Endothelial cell of umbilical vein (primary cell): ENCODE measurements around the gene SLC46A3. TPM values are rescaled to one million over a fixed set of nuclear protein-coding genes. Genes with fewer than 3 reads are reported as not detected.

Experiments
- BruUV-seq: library from RNA; stranded (reverse); fragments of 400-500 nt; replicated peaks from 2 replicates; lab custom pipeline; 2021; lab: Mats Ljungman, UMichigan
- CTCF ChIA-PET: fragments of 300-600, 350-600 bp; sonication (Branson Sonifier 250); formaldehyde crosslinking; loops from one replicate; lab custom pipeline; 2021; ENCODE audit warnings: antibody characterized with exemption, inconsistent platforms; lab: Charles Lee
- POLR2A ChIA-PET: fragments of 300-600, 350-600 bp; sonication (Branson Sonifier 250); formaldehyde crosslinking; loops from one replicate; lab custom pipeline; 2021; ENCODE audit warnings: antibody characterized with exemption, inconsistent platforms; lab: Charles Lee
- DNase-seq: peaks from one replicate; pipeline ENCODE4 v3.0.0-alpha.2; 2011; ENCODE audit warnings: low read depth, low spot score
- FAIRE-seq: peaks from 2 replicates; lab custom pipeline; 2011; peaks lifted over from hg19 to GRCh38; lab: Jason Lieb, UNC
- H2AFZ ChIP-seq: 2 replicates; pipeline ENCODE4 v1.6.0; 2012; ENCODE audit warnings: low read depth, low read length, control low read depth, inconsistent platforms
- H3K27ac ChIP-seq: 2 replicates; pipeline ENCODE4 v1.5.1; 2011; ENCODE audit warnings: low read depth, mild to moderate bottlenecking, control low read depth, low read length, moderate library complexity; ENCODE audit not compliant: insufficient read depth
- H3K27me3 ChIP-seq, 2 experiments: 2 replicates each; pipeline versions ENCODE4 v1.6.0 to v1.6.1; 2011; ENCODE audit warnings: low read length in 2 of 2, mixed read lengths in 1 of 2; ENCODE audit not compliant: control insufficient read depth in 2 of 2, insufficient read depth in 2 of 2
- H3K36me3 ChIP-seq, 2 experiments: 2 replicates in 1 of 2; 3 replicates in 1 of 2; pipeline ENCODE4 v1.5.1; 2011; ENCODE audit warnings: low read length in 2 of 2, mild to moderate bottlenecking in 1 of 2, moderate library complexity in 1 of 2; ENCODE audit not compliant: control insufficient read depth in 2 of 2, insufficient read depth in 2 of 2; ENCODE audit errors: extremely low read depth in 1 of 2
- H3K4me1 ChIP-seq: 3 replicates; pipeline ENCODE4 v1.5.1; 2011; ENCODE audit warnings: mild to moderate bottlenecking, low read length; ENCODE audit not compliant: control insufficient read depth, insufficient read depth; ENCODE audit errors: extremely low read depth
- H3K4me2 ChIP-seq: 2 replicates; pipeline ENCODE4 v1.6.1; 2011; ENCODE audit warnings: low read length, control low read depth, mixed read lengths; ENCODE audit not compliant: insufficient read depth
- H3K4me3 ChIP-seq, 3 experiments: fragments of 200-600 bp in 1 of 3; sonication (generic), shearing (Covaris generic) in 1 of 3; replicated peaks in 1 of 3; 2 replicates each; pipeline ENCODE4 v1.5.1; 2011 to 2016; ENCODE audit warnings: control low read depth in 3 of 3, low read length in 3 of 3, mild to moderate bottlenecking in 2 of 3, inconsistent platforms in 1 of 3, low read depth in 1 of 3, moderate library complexity in 1 of 3; ENCODE audit not compliant: insufficient read depth in 1 of 3
- H3K79me2 ChIP-seq: 2 replicates; pipeline ENCODE4 v1.6.0; 2012; ENCODE audit warnings: low read length, inconsistent platforms; ENCODE audit not compliant: control insufficient read depth, insufficient read depth
- H3K9ac ChIP-seq: replicated peaks from 2 replicates; pipeline ENCODE3; 2011; ENCODE audit warnings: low read length, control low read depth; ENCODE audit not compliant: insufficient read depth; ENCODE audit errors: extremely low read depth
- H3K9me1 ChIP-seq: replicated peaks from 3 replicates; pipeline ENCODE4 v1.6.0; 2011; ENCODE audit warnings: mild to moderate bottlenecking, low read length; ENCODE audit not compliant: control insufficient read depth, insufficient read depth; ENCODE audit errors: extremely low read depth
- H3K9me3 ChIP-seq: replicated peaks from 2 replicates; pipeline ENCODE4 v1.5.1; 2012; ENCODE audit warnings: low read length, inconsistent platforms; ENCODE audit not compliant: control insufficient read depth, insufficient read depth
- H4K20me1 ChIP-seq: replicated peaks from 2 replicates; pipeline ENCODE3; 2011; ENCODE audit warnings: mild to moderate bottlenecking, low read length; ENCODE audit not compliant: control insufficient read depth, insufficient read depth; ENCODE audit errors: extremely low read depth
- CTCF ChIP-seq, 2 donors: IDR thresholded peaks; 1 replicate in 1 of 2; 2 replicates in 1 of 2; pipeline ENCODE4 v1.5.1; 2011; ENCODE audit warnings: low read length in 2 of 2, mild to moderate bottlenecking in 2 of 2, moderate library complexity in 2 of 2, control low read depth in 1 of 2, inconsistent platforms in 1 of 2, low read depth in 1 of 2; ENCODE audit not compliant: insufficient read depth in 1 of 2; ENCODE audit errors: extremely low read depth in 1 of 2
- EZH2 ChIP-seq: IDR thresholded peaks from 2 replicates; pipeline ENCODE4 v1.6.1; 2012; ENCODE audit warnings: borderline replicate concordance, low read depth, mild to moderate bottlenecking, moderate library complexity, low read length, inconsistent platforms; ENCODE audit not compliant: severe bottlenecking
- FOS ChIP-seq: IDR thresholded peaks from 2 replicates; pipeline ENCODE4 v1.6.1; 2011; ENCODE audit warnings: mild to moderate bottlenecking, low read length, moderate library complexity, borderline replicate concordance; ENCODE audit not compliant: insufficient read depth
- GATA2 ChIP-seq: IDR thresholded peaks from 2 replicates; pipeline ENCODE4 v1.7.0; 2011; ENCODE audit warnings: low read depth, mild to moderate bottlenecking, moderate library complexity, mixed read lengths, low read length; ENCODE audit not compliant: insufficient read length, insufficient read depth
- JUN ChIP-seq: IDR thresholded peaks from 2 replicates; pipeline ENCODE4 v1.6.1; 2011; ENCODE audit warnings: borderline replicate concordance, low read depth; ENCODE audit not compliant: insufficient read length, insufficient read depth
- MAX ChIP-seq: IDR thresholded peaks from 2 replicates; pipeline ENCODE4 v1.6.1; 2011; ENCODE audit not compliant: insufficient read depth, insufficient read length
- MYC ChIP-seq: IDR thresholded peaks from one replicate; pipeline ENCODE4 v1.6.1; 2011; ENCODE audit warnings: mild to moderate bottlenecking, low read depth, low read length
- POLR2A ChIP-seq: IDR thresholded peaks from 2 replicates; pipeline ENCODE4 v1.6.1; 2012; ENCODE audit warnings: low read depth, mild to moderate bottlenecking, control low read depth, low read length
- POLR2AphosphoS5 ChIP-seq: IDR thresholded peaks from 2 replicates; pipeline ENCODE4 v1.6.1; 2012; ENCODE audit warnings: low read depth, mild to moderate bottlenecking, control low read depth, low read length, moderate library complexity; ENCODE audit not compliant: insufficient read depth
- dilution Hi-C: fragments of 300-500 bp; cut with MboI; formaldehyde crosslinking; loops from one replicate; pipeline ENCODE4 v1.15.0; 2019; ENCODE audit warnings: low sequenced_read_pairs; ENCODE audit not compliant: extremely low pct_ligation_motif_present
- intact Hi-C: fragments of 100-400 bp; cut with micrococcal nuclease; formaldehyde crosslinking; loops from one replicate; pipeline ENCODE4 v1.10.0; 2022
- polyA plus RNA-seq, 4 experiments: library from polyadenylated mRNA; depleted of rRNA in 3 of 4; stranded (reverse) in 3 of 4; unstranded in 1 of 4; fragments of >200 nt; gene quantifications; 2 replicates each; pipeline versions ENCODE4 v1.2.1 to v1.2.3, GENCODE V29; 2011 to 2012; ENCODE audit warnings: missing spikeins in 1 of 4
- total RNA-seq: library from RNA; stranded (reverse); gene quantifications from 2 replicates; pipeline ENCODE4 v1.2.3, GENCODE V29; 2021

The SLC46A3 gene
- total and polyA plus RNA-seq, 2 donors (not counting 3 experiments of a cell fraction or from before 2014, with no cell fraction given): 2.0 to 2.1 TPM

- H2AFZ ChIP-seq: no peak overlapping the region
- no peak overlapping the region for H3K9ac ChIP-seq
- DNase-seq (no peak), FAIRE-seq (no peak)
- H4K20me1 ChIP-seq: no peaks in the 10 kb centered on the region
- BruUV-seq: no TSS peak
- H3K36me3 ChIP-seq: no peaks in the 10 kb centered on the region
- dilution Hi-C loops (no loop called here), intact Hi-C loops (no loop called here)
- no peaks in the 10 kb centered on the region for H3K9me1 ChIP-seq
- ChIA-PET POLR2A (no interaction called here), CTCF (interaction anchor here (0.7 to 1.2 kb wide), 3 partner anchors 12 to 91 kb away, joined by 3 to 6 read pairs (median 3); partner anchors contain the start of gene SLC46A3)
- no peak overlapping the region for H3K4me3 ChIP-seq
- peaks cover 1 to 4% of the 10 kb centered on the region in 2 experiments for H3K27me3 ChIP-seq
- H3K4me2 ChIP-seq: no peak overlapping the region
- TF ChIP-seq EZH2 (no peak), GATA2 (no peak), JUN (no peak), MAX (no peak), FOS (no peak), CTCF (IDR thresholded peaks at IDR 0.05; ENCODE audit: extremely low read depth in 1 of 2, insufficient read depth in 1 of 2, low read depth in 1 of 2, low read length in 2 of 2) (no peak), POLR2A (no peak), MYC (no peak), POLR2AphosphoS5 (no peak)
- H3K27ac ChIP-seq: no peak overlapping the region
- no peaks in the 10 kb centered on the region for H3K9me3 ChIP-seq
- H3K79me2 ChIP-seq: no peaks in the 10 kb centered on the region
- no peaks in the 10 kb centered on the region for H3K4me1 ChIP-seq
These were observed 13.2 kb downstream of the SLC46A3 start for GRCh38 chr13:28705461-28706083.
